SU-DHL-6 (cell line): ENCODE data around the gene TRAT1.

Source experiments
- H2AFZ ChIP-seq: fragments of 200-600 bp; sonication (generic); 2 replicates; pipeline ENCODE4 v1.6.1; 2014; ENCODE audit warnings: low read depth, mild to moderate bottlenecking, moderate library complexity, mixed read lengths, antibody characterized with exemption, low read length; ENCODE audit not compliant: severe bottlenecking
- H3F3A ChIP-seq: fragments of 200-600 bp; shearing (Covaris generic); 2 replicates; pipeline ENCODE4 v1.6.0; 2016; ENCODE audit warnings: antibody characterized with exemption, mild to moderate bottlenecking; ENCODE audit not compliant: insufficient read depth
- H3K27ac ChIP-seq: fragments of 200-600 bp; sonication (generic); 2 replicates; pipeline ENCODE4 v1.5.1; 2016; ENCODE audit warnings: low read depth, mild to moderate bottlenecking, low read length, moderate library complexity, mixed read lengths
- H3K27me3 ChIP-seq: fragments of 200-600 bp; sonication (generic), shearing (Covaris generic); 2 replicates; pipeline ENCODE4 v1.6.0; 2014; ENCODE audit warnings: mild to moderate bottlenecking, low read length
- H3K36me3 ChIP-seq: fragments of 200-600 bp; sonication (generic); 2 replicates; pipeline ENCODE4 v1.6.1; 2014; ENCODE audit warnings: mild to moderate bottlenecking, low read length, mixed read lengths
- H3K4me2 ChIP-seq: fragments of 300-600, 200-600 bp; shearing (Covaris generic), sonication (generic); 2 replicates; pipeline ENCODE4 v1.6.0; 2014; ENCODE audit warnings: low read length, low read depth, mild to moderate bottlenecking; ENCODE audit not compliant: poor library complexity, severe bottlenecking
- H3K4me3 ChIP-seq: fragments of 200-600 bp; sonication (generic); 2 replicates; pipeline ENCODE4 v1.5.1; 2014; ENCODE audit warnings: antibody characterized with exemption, low read length, mild to moderate bottlenecking, mixed read lengths; ENCODE audit not compliant: insufficient read depth, poor library complexity, severe bottlenecking
- H3K79me2 ChIP-seq: fragments of 200-600 bp; sonication (generic); 2 replicates; pipeline ENCODE4 v1.6.1; 2014; ENCODE audit warnings: mild to moderate bottlenecking, low read length, moderate library complexity; ENCODE audit not compliant: insufficient read depth
- H3K9ac ChIP-seq: fragments of 200-600 bp; sonication (generic); 2 replicates; pipeline ENCODE4 v1.7.0; 2014; ENCODE audit warnings: mild to moderate bottlenecking, low read length
- H3K9me2 ChIP-seq: fragments of 200-600 bp; sonication (generic); replicated peaks from 2 replicates; pipeline ENCODE4 v1.6.1; 2014; ENCODE audit warnings: low read length; ENCODE audit not compliant: insufficient read depth
- H3K9me3 ChIP-seq: fragments of 200-600 bp; sonication (generic); 2 replicates; pipeline ENCODE4 v1.6.1; 2014; ENCODE audit warnings: low read length, mixed read lengths; ENCODE audit not compliant: insufficient read depth
- H4K20me1 ChIP-seq: fragments of 200-600 bp; sonication (generic); 2 replicates; pipeline ENCODE4 v1.6.1; 2014; ENCODE audit warnings: low read depth, mild to moderate bottlenecking, antibody characterized with exemption, low read length, moderate library complexity, mixed read lengths
- EZH2phosphoT487 ChIP-seq: fragments of 200-600 bp; sonication (generic), shearing (Covaris generic); conservative IDR thresholded peaks from 2 replicates; pipeline ENCODE4 v1.6.1; 2018; ENCODE audit warnings: mild to moderate bottlenecking, antibody characterized with exemption, low read length, moderate library complexity, mixed read lengths
- TF ChIP-seq, protein P1 (sequence below): fragments of 200-600 bp; sonication (generic); IDR thresholded peaks from one replicate; pipeline ENCODE4 v1.5.1; 2017; ENCODE audit warnings: antibody characterized with exemption, mild to moderate bottlenecking, low read length, moderate library complexity; ENCODE audit not compliant: insufficient read depth, poor library complexity, severe bottlenecking

TRAT1 gene

DNA sequence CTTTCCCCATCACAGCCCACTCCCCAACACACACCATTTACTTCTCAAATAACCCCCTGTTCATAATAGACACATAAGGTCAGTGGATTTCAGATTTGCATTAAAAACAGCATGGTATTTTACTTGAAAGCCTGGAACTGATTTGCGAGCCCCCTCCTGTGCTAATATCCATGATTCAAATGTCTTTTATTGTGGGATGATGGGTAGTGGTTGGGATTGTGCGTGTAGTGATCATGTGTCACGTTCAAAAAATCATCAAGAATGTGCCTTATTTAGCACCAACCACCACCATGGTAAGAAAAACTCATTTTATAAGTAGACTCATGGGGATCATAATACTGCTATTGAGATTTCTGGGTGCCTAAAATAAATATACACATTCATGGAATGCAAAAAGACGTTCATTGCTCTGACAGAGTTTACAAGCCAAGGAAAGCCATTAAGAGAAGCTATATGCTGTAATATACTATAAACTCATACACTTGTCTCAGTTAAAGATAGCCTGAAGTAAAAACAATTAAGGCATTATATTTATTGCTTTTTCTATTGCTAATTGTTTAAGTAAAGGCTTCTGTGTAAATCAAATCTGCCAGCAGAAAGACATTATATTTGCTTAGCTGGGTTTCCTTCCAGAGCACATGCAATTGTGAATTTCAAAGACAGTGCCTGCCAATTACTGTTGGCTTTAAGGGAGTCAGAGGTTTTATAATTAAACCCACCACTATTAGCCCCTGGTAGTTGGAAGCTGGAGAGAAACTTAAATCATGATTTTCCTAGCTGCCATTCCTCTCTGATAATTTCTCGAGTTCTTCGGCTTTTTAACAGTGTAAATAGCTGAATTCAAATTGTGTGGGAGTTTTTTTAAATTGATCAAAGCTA is 4.0 kb downstream of the TRAT1 start:
- TF ChIP-seq EZH2phosphoT487: no peak
- TF ChIP-seq, protein P1, sequence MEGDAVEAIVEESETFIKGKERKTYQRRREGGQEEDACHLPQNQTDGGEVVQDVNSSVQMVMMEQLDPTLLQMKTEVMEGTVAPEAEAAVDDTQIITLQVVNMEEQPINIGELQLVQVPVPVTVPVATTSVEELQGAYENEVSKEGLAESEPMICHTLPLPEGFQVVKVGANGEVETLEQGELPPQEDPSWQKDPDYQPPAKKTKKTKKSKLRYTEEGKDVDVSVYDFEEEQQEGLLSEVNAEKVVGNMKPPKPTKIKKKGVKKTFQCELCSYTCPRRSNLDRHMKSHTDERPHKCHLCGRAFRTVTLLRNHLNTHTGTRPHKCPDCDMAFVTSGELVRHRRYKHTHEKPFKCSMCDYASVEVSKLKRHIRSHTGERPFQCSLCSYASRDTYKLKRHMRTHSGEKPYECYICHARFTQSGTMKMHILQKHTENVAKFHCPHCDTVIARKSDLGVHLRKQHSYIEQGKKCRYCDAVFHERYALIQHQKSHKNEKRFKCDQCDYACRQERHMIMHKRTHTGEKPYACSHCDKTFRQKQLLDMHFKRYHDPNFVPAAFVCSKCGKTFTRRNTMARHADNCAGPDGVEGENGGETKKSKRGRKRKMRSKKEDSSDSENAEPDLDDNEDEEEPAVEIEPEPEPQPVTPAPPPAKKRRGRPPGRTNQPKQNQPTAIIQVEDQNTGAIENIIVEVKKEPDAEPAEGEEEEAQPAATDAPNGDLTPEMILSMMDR: no peak
- Histone ChIP-seq H4K20me1 (no peaks in the 10 kb centered on the region), H3K4me2 (no peak overlapping the region)

DNA sequence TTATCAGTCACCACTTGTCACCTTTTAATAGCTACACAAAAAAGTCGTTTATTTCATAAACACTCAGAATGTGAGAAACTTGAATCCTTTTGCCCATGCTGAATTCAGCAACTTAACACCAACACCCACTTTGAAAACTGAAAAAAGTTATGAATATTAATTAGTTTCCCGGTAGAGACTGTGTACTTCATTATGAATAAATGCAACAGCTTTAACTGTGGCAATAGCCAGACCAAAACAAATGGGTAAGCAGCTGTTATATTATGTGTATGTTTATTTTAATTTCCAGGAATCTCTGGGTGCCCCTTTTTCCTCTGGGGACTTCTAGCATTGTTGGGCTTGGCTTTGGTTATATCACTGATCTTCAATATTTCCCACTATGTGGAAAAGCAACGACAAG is 7.8 kb downstream of the TRAT1 start:
- Histone ChIP-seq H3K9me3 (no peaks in the 10 kb centered on the region), H3K79me2 (no peaks in the 10 kb centered on the region), H3K4me2 (no peak overlapping the region), H4K20me1 (no peaks in the 10 kb centered on the region), H3K27ac (no peak overlapping the region), H2AFZ (no peak overlapping the region), H3K9me2 (no peaks in the 10 kb centered on the region), H3K27me3 (no peaks in the 10 kb centered on the region), H3K36me3 (no peaks in the 10 kb centered on the region), H3K9ac (no peak overlapping the region), H3F3A (no peaks in the 10 kb centered on the region), H3K4me3 (no peak overlapping the region)
- no peak for TF ChIP-seq EZH2phosphoT487
- TF ChIP-seq, protein P1: no peak

More for the DNA sequence above, 4.0 kb downstream of the TRAT1 start:
- no peaks in the 10 kb centered on the region for H3K27me3 ChIP-seq
- no peaks in the 10 kb centered on the region for H3F3A ChIP-seq
- H3K27ac ChIP-seq: no peak overlapping the region
- H3K9ac ChIP-seq: no peak overlapping the region
- no peaks in the 10 kb centered on the region for H3K36me3 ChIP-seq
- H3K9me2 ChIP-seq: no peaks in the 10 kb centered on the region
- no peaks in the 10 kb centered on the region for H3K79me2 ChIP-seq
- no peak overlapping the region for H3K4me3 ChIP-seq
- H3K9me3 ChIP-seq: no peaks in the 10 kb centered on the region
- H2AFZ ChIP-seq: no peak overlapping the region

DNA sequence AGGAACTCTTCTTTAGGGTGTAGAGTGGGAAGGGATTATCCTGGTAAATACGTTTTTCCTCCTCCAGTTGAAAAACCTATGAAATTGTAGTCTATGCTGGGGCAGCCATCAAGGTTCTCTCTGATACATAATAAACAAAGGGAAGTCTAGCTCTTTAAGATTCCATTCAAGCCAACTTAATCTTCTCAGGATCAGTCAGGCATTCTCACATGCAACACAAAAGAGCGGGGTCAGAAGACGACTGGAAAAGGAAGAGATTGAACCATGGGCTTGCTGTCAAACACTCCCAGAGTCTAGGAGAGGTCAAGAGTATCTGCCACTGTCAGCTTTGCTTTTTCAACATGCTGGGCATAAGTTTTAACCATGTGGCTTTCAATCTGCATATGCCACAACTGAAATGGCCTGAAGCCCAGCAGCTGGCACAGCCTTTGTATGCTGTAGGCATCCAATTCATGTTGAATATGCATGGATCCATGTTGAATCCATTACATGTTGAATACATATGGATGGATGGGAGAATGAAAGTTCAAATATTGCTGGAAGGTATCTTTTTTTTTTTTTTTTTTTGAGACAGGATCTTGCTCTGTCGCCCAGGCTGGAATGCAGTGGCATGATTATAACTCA is 8.5 kb downstream of the TRAT1 start:
- no peak for TF ChIP-seq EZH2phosphoT487
- TF ChIP-seq, protein P1: no peak
- H3K79me2 ChIP-seq: no peaks in the 10 kb centered on the region
- H3K9me3 ChIP-seq: no peaks in the 10 kb centered on the region
- no peaks in the 10 kb centered on the region for H3K27me3 ChIP-seq
- H3K4me3 ChIP-seq: no peak overlapping the region
- no peak overlapping the region for H2AFZ ChIP-seq
- H4K20me1 ChIP-seq: no peaks in the 10 kb centered on the region
- H3F3A ChIP-seq: no peaks in the 10 kb centered on the region
- no peaks in the 10 kb centered on the region for H3K36me3 ChIP-seq
- no peak overlapping the region for H3K4me2 ChIP-seq
- no peak overlapping the region for H3K9ac ChIP-seq
- no peak overlapping the region for H3K27ac ChIP-seq
- H3K9me2 ChIP-seq: no peaks in the 10 kb centered on the region
